SKM-1 treated with dmso at 0.1 percent for 144 hours (cell line): ENCODE measurements around the gene IQGAP1.
"Not testable (repeated sequence)": the region's sequence is repeated elsewhere in the genome, so short reads cannot be mapped to it uniquely, and the experiment has no call there.

ENCODE experiments used
- DNase-seq: peaks from one replicate; lab custom pipeline; 2025; ENCODE audit not compliant: unreplicated experiment; lab: John Stamatoyannopoulos, UW

IQGAP1 gene

GRCh38 chr15:90387534-90388461 lies at the start of gene IQGAP1:
TSS of gene IQGAP1 (plus strand) at chr15:90388242. CDS start at chr15:90388342, 100 bp downstream.
- DNase-seq = peak; percentile 90

- DNase-seq = no peak
These were observed 49.5 kb upstream of the IQGAP1 start for GRCh38 chr15:90338532-90338931.

- no peak for DNase-seq
These were observed 47.7 kb upstream of the IQGAP1 start for GRCh38 chr15:90340345-90340744.

GRCh38 chr15:90343302-90343790 lies 44.7 kb upstream of the IQGAP1 start:
- DNase-seq = no peak

- peak; percentile 70 for DNase-seq
These were observed 43.4 kb upstream of the IQGAP1 start for GRCh38 chr15:90344662-90345061.

- DNase-seq = no peak
These were observed 42.2 kb upstream of the IQGAP1 start for GRCh38 chr15:90345857-90346256.

- DNase-seq = not testable (repeated sequence)
These were observed 40.5 kb upstream of the IQGAP1 start for GRCh38 chr15:90347431-90348065.

GRCh38 chr15:90348456-90348855 lies 39.6 kb upstream of the IQGAP1 start:
- DNase-seq = no peak

- DNase-seq = no peak
These were observed 39.0 kb upstream of the IQGAP1 start for GRCh38 chr15:90349072-90349471.

GRCh38 chr15:90349821-90350220 lies 38.2 kb upstream of the IQGAP1 start:
- no peak for DNase-seq

- DNase-seq = no peak
These were observed 36.4 kb upstream of the IQGAP1 start for GRCh38 chr15:90351479-90352106.

- peak; percentile 89 for DNase-seq
These were observed 35.7 kb upstream of the IQGAP1 start, which contains the start of gene ZNF774 for GRCh38 chr15:90352107-90352893. TSS of gene ZNF774 (plus strand) at chr15:90352284. CDS start at chr15:90354661, 2,377 bp downstream.

GRCh38 chr15:90354986-90355385 lies 33.1 kb upstream of the IQGAP1 start:
- no peak for DNase-seq

- DNase-seq = no peak
These were observed 29.7 kb upstream of the IQGAP1 start for GRCh38 chr15:90358124-90359033.

GRCh38 chr15:90360746-90361145 lies 27.3 kb upstream of the IQGAP1 start:
- no peak for DNase-seq

GRCh38 chr15:90362936-90363212 lies 25.2 kb upstream of the IQGAP1 start:
- no peak for DNase-seq

GRCh38 chr15:90364251-90364650 lies 23.8 kb upstream of the IQGAP1 start:
- DNase-seq = no peak

GRCh38 chr15:90365414-90366055 lies 22.5 kb upstream of the IQGAP1 start:
- no peak for DNase-seq

- DNase-seq = no peak
These were observed 20.5 kb upstream of the IQGAP1 start for GRCh38 chr15:90367576-90367975.
